NT2/D1 (cell line): ENCODE measurements around the gene CCDC142.

Experiments
- DNase-seq: peaks from one replicate; pipeline ENCODE4 v3.0.0-alpha.2; 2011; ENCODE audit warnings: low read depth, low spot score
- H3K27me3 ChIP-seq: 2 replicates; pipeline ENCODE4 v1.6.0; 2011; ENCODE audit warnings: mild to moderate bottlenecking; ENCODE audit not compliant: insufficient read length, insufficient read depth
- H3K36me3 ChIP-seq: 2 replicates; pipeline ENCODE4 v1.6.1; 2011; ENCODE audit warnings: mild to moderate bottlenecking, low read length, mixed read lengths; ENCODE audit not compliant: insufficient read depth, insufficient read length
- H3K4me1 ChIP-seq: 2 replicates; pipeline ENCODE4 v1.5.1; 2011; ENCODE audit not compliant: insufficient read depth, insufficient read length
- H3K4me3 ChIP-seq: 2 replicates; pipeline ENCODE4 v1.5.1; 2011; ENCODE audit warnings: low read depth; ENCODE audit not compliant: insufficient read length
- H3K9ac ChIP-seq: 2 replicates; pipeline ENCODE4 v1.6.0; 2011; ENCODE audit warnings: low read depth; ENCODE audit not compliant: insufficient read length
- H3K9me3 ChIP-seq: 2 replicates; pipeline ENCODE4 v1.5.1; 2011; ENCODE audit warnings: mild to moderate bottlenecking, low read length; ENCODE audit not compliant: insufficient read depth
- SUZ12 ChIP-seq: IDR thresholded peaks from 2 replicates; pipeline ENCODE4 v1.6.1; 2011; ENCODE audit not compliant: insufficient read length, insufficient read depth; ENCODE audit errors: extremely low read depth
- YY1 ChIP-seq: IDR thresholded peaks from 2 replicates; pipeline ENCODE4 v1.6.1; 2011; ENCODE audit not compliant: insufficient read length, insufficient read depth
- ZNF274 ChIP-seq: IDR thresholded peaks from 2 replicates; pipeline ENCODE4 v1.6.1; 2011; ENCODE audit warnings: mild to moderate bottlenecking, low read depth, low read length

The CCDC142 gene

GRCh38 chr2:74430502-74430901 lies 52.3 kb downstream of the CCDC142 start:
- H3K4me1 ChIP-seq, result peaks cover 2% of the 10 kb centered on the region

GRCh38 chr2:74429487-74430451 lies 53.0 kb downstream of the CCDC142 start:
- Histone ChIP-seq H3K4me3 (no peak overlapping the region), H3K4me1 (peaks cover 2% of the 10 kb centered on the region), H3K27me3 (no peaks in the 10 kb centered on the region), H3K9ac (no peak overlapping the region), H3K9me3 (no peaks in the 10 kb centered on the region), H3K36me3 (peaks cover 77% of the 10 kb centered on the region)
- DNase-seq, result no peak
- TF ChIP-seq YY1 (no peak), SUZ12 (no peak), ZNF274 (no peak)

More at GRCh38 chr2:74430502-74430901, 52.3 kb downstream of the CCDC142 start:
- Histone ChIP-seq H3K9ac (no peak overlapping the region), H3K9me3 (no peaks in the 10 kb centered on the region), H3K27me3 (no peaks in the 10 kb centered on the region), H3K36me3 (peaks cover 73% of the 10 kb centered on the region), H3K4me3 (no peak overlapping the region)
- TF ChIP-seq SUZ12, result no peak
- no peak for TF ChIP-seq ZNF274
- no peak for TF ChIP-seq YY1
- DNase-seq, result no peak

DNA sequence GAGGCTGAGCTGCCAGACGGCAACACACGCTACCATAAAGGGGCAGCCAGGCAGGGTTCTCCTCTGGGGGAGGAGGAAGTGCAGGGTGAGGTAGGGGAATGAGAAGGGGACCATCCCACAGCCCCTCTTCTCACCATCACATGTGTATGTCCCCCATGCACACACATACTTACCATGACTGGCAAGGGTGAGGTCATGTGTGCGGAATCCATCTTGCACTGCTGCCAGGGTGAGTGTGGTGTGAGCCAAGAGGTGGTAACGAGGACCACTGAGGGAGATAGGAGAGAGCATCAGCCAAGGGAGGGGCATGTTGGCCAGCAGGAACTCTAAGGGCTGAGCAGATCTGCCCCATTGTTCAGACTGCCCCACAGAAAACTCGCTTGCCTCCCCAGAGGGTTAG lies 54.1 kb downstream of the CCDC142 start:
- no peaks in the 10 kb centered on the region for H3K27me3 ChIP-seq
- H3K9ac ChIP-seq, result no peak overlapping the region
- peaks cover 80% of the 10 kb centered on the region for H3K36me3 ChIP-seq
- H3K4me1 ChIP-seq, result peaks cover 2% of the 10 kb centered on the region
- no peak for DNase-seq
- H3K4me3 ChIP-seq, result no peak overlapping the region
- TF ChIP-seq YY1 (no peak), SUZ12 (no peak), ZNF274 (no peak)
- H3K9me3 ChIP-seq, result no peaks in the 10 kb centered on the region

DNA sequence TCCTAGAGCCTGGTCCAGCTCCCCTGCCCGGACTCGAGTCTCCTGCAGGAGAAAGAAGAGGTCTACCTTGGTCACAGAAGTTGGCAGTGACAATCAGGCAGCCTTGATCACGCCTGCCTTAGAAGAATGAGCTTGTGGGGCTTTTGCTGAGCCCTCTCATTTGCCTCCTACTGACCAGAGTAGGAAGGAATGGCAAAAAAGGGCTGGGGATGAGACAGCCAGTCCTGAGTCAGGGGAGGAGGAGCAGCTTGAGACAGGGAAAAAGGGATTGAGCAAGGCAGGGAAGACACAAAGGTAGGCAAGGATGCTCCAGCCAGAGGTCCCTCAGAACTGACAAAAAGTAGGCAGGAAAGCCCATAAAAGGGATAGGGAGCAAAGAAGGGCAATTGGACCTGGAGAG lies 55.2 kb downstream of the CCDC142 start:
- Histone ChIP-seq H3K36me3 (peaks cover 78% of the 10 kb centered on the region), H3K9me3 (no peaks in the 10 kb centered on the region), H3K9ac (no peak overlapping the region), H3K27me3 (no peaks in the 10 kb centered on the region), H3K4me1 (peaks cover 2% of the 10 kb centered on the region), H3K4me3 (no peak overlapping the region)
- TF ChIP-seq SUZ12 (no peak), ZNF274 (no peak), YY1 (no peak)
- DNase-seq, result no peak

GRCh38 chr2:74426181-74426758 lies 56.5 kb downstream of the CCDC142 start:
- no peak for DNase-seq
- H3K4me1 ChIP-seq, result peaks cover 4% of the 10 kb centered on the region
- peaks cover 1% of the 10 kb centered on the region for H3K27me3 ChIP-seq
- H3K9me3 ChIP-seq, result no peaks in the 10 kb centered on the region
- H3K4me3 ChIP-seq, result no peak overlapping the region
- H3K9ac ChIP-seq, result no peak overlapping the region
- TF ChIP-seq SUZ12 (no peak), YY1 (no peak), ZNF274 (no peak)
- peaks cover 66% of the 10 kb centered on the region for H3K36me3 ChIP-seq

DNA sequence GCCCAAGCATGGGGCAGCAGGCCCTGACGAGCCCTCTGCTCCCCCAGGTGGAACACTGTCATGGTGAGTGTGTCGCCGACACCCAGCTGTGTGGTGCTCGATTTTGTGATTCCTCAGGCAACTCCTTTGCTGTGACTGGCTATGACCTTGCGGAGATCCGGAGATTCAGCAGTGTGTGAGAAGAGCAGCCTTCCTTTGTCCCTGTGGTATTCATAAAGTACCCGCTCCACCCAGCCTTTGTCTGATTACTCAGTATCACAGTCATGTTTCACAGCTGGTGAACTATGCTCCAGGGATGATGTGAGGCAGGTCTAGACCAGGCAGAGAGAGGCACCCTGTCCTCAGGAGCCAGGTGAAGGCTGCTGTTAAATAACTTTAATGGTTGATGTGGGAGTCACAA lies 57.3 kb downstream of the CCDC142 start:
- peaks cover 60% of the 10 kb centered on the region for H3K36me3 ChIP-seq
- H3K9ac ChIP-seq, result no peak overlapping the region
- peaks cover 9% of the 10 kb centered on the region for H3K27me3 ChIP-seq
- H3K4me1 ChIP-seq, result peaks cover 4% of the 10 kb centered on the region
- no peaks in the 10 kb centered on the region for H3K9me3 ChIP-seq
- DNase-seq, result no peak
- H3K4me3 ChIP-seq, result no peak overlapping the region
- TF ChIP-seq ZNF274, result no peak
- TF ChIP-seq SUZ12, result no peak
- no peak for TF ChIP-seq YY1

GRCh38 chr2:74424995-74425406 lies 57.8 kb downstream of the CCDC142 start:
- DNase-seq, result no peak
- Histone ChIP-seq H3K36me3 (peaks cover 54% of the 10 kb centered on the region), H3K9me3 (no peaks in the 10 kb centered on the region), H3K27me3 (peaks cover 14% of the 10 kb centered on the region), H3K4me3 (no peak overlapping the region), H3K9ac (no peak overlapping the region), H3K4me1 (peaks cover 4% of the 10 kb centered on the region)
- TF ChIP-seq YY1, result no peak
- TF ChIP-seq ZNF274, result no peak
- no peak for TF ChIP-seq SUZ12
